ENCODE data around the gene KNDC1. TPM values are rescaled to one million over a fixed set of nuclear protein-coding genes. Genes with fewer than 3 reads are reported as not detected.

Gene KNDC1
- total and polyA plus RNA-seq, 3 donors from 2014 or later, result 4.2 to 19.8 (median 13.3) TPM

- Histone ChIP-seq H3K4me3 (no peak overlapping the region), H3K36me3 (ENCODE audit: low read depth, missing control alignments) (no peaks in the 10 kb centered on the region), H3K27me3 (no peaks in the 10 kb centered on the region), H3K9me3 (no peaks in the 10 kb centered on the region), H3K27ac (no peak overlapping the region), H3K4me1 (no peaks in the 10 kb centered on the region)
- 82 to 89% methylated on average over 9 of the region's 9 CpGs for WGBS, 2 donors
- no peak for DNase-seq
- intact Hi-C loops (cut with DNase I; ENCODE audit: low total_unique reads), result no loop called here
- TF ChIP-seq CTCF (IDR thresholded peaks at IDR 0.05) (no peak), POLR2A (IDR thresholded peaks at IDR 0.05) (no peak)
Measured at GRCh38 chr10:133125901-133126300, 34.1 kb upstream of the KNDC1 start.

GRCh38 chr10:133126431-133127290 lies 33.4 kb upstream of the KNDC1 start:
- intact Hi-C loops (cut with DNase I; ENCODE audit: low total_unique reads), result no loop called here
- Histone ChIP-seq H3K4me1 (no peaks in the 10 kb centered on the region), H3K27ac (no peak overlapping the region), H3K4me3 (peak overlapping the region in 1 of 2 donors; percentile 38), H3K9me3 (no peaks in the 10 kb centered on the region), H3K36me3 (ENCODE audit: low read depth, missing control alignments) (no peaks in the 10 kb centered on the region), H3K27me3 (no peaks in the 10 kb centered on the region)
- no peak for DNase-seq
- 74 to 77% methylated on average over 26 to 57 of the region's 57 CpGs for WGBS, 2 donors
- no peak for TF ChIP-seq POLR2A (IDR thresholded peaks at IDR 0.05)
- TF ChIP-seq CTCF (IDR thresholded peaks at IDR 0.05), result no peak

GRCh38 chr10:133127291-133128125 lies 32.5 kb upstream of the KNDC1 start:
- Histone ChIP-seq H3K27ac (no peak overlapping the region), H3K27me3 (no peaks in the 10 kb centered on the region), H3K4me1 (no peaks in the 10 kb centered on the region), H3K4me3 (peak overlapping the region in 1 of 2 donors; percentile 38), H3K9me3 (no peaks in the 10 kb centered on the region), H3K36me3 (ENCODE audit: low read depth, missing control alignments) (no peaks in the 10 kb centered on the region)
- intact Hi-C loops (cut with DNase I; ENCODE audit: low total_unique reads), result no loop called here
- DNase-seq, result peak; percentile 91
- no peak for TF ChIP-seq CTCF (IDR thresholded peaks at IDR 0.05)
- no peak for TF ChIP-seq POLR2A (IDR thresholded peaks at IDR 0.05)
- WGBS, 2 donors, result 55 to 59% methylated on average over 15 to 27 of the region's 36 CpGs

GRCh38 chr10:133128126-133129070 lies 31.6 kb upstream of the KNDC1 start:
- TF ChIP-seq CTCF (IDR thresholded peaks at IDR 0.05) (no peak), POLR2A (IDR thresholded peaks at IDR 0.05) (no peak)
- WGBS, 2 donors, result 76 to 81% methylated on average over 13 to 83 of the region's 83 CpGs
- peak overlapping the region in 1 of 2 donors; percentile 26 for H3K4me3 ChIP-seq
- intact Hi-C loops (cut with DNase I; ENCODE audit: low total_unique reads), result no loop called here
- no peak overlapping the region for H3K27ac ChIP-seq
- H3K9me3 ChIP-seq, result no peaks in the 10 kb centered on the region
- no peaks in the 10 kb centered on the region for H3K4me1 ChIP-seq
- no peaks in the 10 kb centered on the region for H3K36me3 ChIP-seq (ENCODE audit: low read depth, missing control alignments)
- no peak for DNase-seq
- no peaks in the 10 kb centered on the region for H3K27me3 ChIP-seq
